Measurements from ENCODE around the gene HS3ST6. TPM values are rescaled to one million over a fixed set of nuclear protein-coding genes. Genes with fewer than 3 reads are reported as not detected.
"Not testable (repeated sequence)": the region's sequence is repeated elsewhere in the genome, so short reads cannot be mapped to it uniquely, and the experiment has no call there.

HS3ST6 gene
- total RNA-seq, 6 experiments from 2014 or later = not detected

DNA sequence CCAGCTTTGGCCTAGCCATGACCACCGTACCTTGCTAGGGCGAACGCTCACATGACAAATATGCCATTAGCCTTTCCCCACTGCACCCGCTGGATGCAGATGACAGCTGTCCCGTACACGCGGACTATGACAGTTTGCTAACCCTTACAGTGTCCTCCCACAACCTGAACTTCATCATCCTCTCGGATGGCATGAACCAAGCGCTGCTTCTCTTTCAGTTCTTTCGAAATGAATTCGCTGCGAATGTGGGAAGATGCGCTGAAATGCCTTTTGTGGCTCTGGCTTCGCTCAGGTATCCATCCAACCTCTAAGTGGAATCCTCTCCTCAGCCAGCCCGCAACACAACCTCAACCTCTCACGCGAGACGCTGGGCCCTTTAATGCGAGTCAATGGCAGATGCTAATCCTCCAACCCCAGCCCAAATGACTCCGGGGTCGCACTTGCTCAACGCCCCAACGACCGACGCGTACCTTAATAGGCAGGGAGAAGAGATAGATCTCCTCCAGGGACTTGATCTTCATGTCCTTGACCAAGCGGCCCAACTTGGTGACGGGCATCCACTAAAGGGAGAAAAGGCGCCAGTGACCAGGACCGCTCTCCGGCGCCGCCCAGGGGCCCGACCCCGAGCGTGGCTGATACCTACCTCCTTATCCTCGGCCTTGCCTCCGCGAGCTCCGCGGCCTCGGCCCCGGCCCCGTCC is 45.7 kb upstream of the HS3ST6 start:
- Mint-ChIP-seq H3K4me1 (ENCODE audit: low read depth) (peaks cover 37% of the 10 kb centered on the region), H3K36me3 (ENCODE audit: low read depth) (peaks cover 49% of the 10 kb centered on the region), H3K27ac (peak overlapping the region; percentile 95), H3K27me3 (ENCODE audit: insufficient read depth) (peaks cover 35% of the 10 kb centered on the region), H3K9me3 (peaks cover 31% of the 10 kb centered on the region), H3K4me3 (peak overlapping the region; percentile 98)
- TF ChIP-seq, protein P1, sequence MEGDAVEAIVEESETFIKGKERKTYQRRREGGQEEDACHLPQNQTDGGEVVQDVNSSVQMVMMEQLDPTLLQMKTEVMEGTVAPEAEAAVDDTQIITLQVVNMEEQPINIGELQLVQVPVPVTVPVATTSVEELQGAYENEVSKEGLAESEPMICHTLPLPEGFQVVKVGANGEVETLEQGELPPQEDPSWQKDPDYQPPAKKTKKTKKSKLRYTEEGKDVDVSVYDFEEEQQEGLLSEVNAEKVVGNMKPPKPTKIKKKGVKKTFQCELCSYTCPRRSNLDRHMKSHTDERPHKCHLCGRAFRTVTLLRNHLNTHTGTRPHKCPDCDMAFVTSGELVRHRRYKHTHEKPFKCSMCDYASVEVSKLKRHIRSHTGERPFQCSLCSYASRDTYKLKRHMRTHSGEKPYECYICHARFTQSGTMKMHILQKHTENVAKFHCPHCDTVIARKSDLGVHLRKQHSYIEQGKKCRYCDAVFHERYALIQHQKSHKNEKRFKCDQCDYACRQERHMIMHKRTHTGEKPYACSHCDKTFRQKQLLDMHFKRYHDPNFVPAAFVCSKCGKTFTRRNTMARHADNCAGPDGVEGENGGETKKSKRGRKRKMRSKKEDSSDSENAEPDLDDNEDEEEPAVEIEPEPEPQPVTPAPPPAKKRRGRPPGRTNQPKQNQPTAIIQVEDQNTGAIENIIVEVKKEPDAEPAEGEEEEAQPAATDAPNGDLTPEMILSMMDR (IDR thresholded peaks at IDR 0.05) = no peak
- DNase-seq = no peak

DNA sequence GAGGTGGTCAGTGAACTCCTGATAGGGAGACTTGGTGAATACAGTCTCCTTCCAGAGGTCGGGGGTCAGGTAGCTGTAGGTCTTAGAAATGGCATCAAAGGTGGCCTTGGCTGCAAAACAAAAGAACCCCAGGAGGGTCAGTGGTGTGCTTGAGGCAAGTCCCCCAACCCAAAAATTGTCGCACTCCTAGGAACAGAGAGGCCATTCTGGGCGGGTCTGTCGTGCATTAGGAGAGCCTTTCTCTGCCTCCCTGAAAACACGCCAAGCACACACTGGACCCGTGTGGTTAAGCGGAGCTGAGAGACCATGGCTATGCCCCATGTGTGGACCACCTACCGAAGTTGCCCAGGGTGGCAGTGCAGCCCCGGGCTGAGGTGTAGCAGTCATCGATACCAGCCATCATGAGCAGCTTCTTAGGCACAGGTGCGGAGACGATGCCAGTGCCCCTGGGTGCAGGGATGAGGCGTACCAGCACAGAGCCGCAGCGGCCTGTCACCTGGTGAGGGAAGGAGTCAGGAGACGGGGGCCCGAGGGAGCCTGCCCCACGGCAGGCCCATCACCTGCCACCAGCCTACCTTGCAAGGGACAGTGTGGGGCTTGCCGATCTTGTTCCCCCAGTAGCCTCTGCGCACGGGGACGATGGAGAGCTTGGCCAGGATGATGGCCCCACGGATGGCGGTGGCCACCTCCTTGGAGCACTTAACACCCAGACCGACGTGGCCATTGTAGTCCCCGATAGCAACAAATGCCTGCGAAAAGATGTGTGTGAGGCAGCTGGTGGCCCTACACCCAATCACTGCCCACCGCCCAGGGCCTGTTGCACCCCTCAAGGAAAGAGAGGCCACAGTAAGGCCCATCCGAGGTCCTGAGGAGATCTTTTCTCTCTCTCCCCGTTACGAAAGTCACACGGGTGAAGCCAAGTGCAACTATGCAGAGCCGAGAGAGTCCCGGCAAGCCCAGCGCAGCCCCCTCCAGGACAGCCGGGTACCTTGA is 44.2 kb upstream of the HS3ST6 start:
- Mint-ChIP-seq H3K36me3 (ENCODE audit: low read depth) (peaks cover 49% of the 10 kb centered on the region), H3K27ac (peak overlapping the region; percentile 95), H3K27me3 (ENCODE audit: insufficient read depth) (peaks cover 35% of the 10 kb centered on the region), H3K9me3 (peaks cover 31% of the 10 kb centered on the region), H3K4me3 (peak overlapping the region; percentile 98), H3K4me1 (ENCODE audit: low read depth) (peaks cover 37% of the 10 kb centered on the region)
- DNase-seq = not testable (repeated sequence)

DNA sequence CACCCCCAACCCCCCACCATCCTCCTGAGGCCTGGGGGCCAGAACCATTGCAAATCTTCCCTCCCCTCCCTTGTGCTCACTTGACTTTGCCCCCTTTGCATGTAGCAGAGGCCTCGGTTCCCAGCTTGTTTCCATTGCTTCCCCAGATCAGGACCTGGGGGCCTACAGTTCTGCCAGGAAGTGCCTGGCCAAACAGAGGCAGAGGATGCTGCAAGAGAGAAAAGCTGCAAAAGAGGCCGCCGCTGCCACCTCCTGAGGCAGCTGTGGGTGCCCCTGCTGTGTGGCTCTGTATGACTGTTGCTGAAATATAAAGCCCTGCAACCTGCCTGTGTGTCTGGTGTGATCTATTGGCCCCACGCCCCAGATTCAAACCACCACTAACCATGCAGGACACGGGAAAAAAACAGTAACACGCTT is 43.4 kb upstream of the HS3ST6 start:
- Mint-ChIP-seq H3K9me3 (peaks cover 31% of the 10 kb centered on the region), H3K27ac (peak overlapping the region; percentile 90), H3K4me3 (peak overlapping the region; percentile 98; the same call in 1 of the 2 replicates), H3K4me1 (ENCODE audit: low read depth) (peaks cover 37% of the 10 kb centered on the region), H3K36me3 (ENCODE audit: low read depth) (peaks cover 49% of the 10 kb centered on the region), H3K27me3 (ENCODE audit: insufficient read depth) (peaks cover 38% of the 10 kb centered on the region)
- no peak for DNase-seq
- TF ChIP-seq, protein P1 (IDR thresholded peaks at IDR 0.05) = no peak

DNA sequence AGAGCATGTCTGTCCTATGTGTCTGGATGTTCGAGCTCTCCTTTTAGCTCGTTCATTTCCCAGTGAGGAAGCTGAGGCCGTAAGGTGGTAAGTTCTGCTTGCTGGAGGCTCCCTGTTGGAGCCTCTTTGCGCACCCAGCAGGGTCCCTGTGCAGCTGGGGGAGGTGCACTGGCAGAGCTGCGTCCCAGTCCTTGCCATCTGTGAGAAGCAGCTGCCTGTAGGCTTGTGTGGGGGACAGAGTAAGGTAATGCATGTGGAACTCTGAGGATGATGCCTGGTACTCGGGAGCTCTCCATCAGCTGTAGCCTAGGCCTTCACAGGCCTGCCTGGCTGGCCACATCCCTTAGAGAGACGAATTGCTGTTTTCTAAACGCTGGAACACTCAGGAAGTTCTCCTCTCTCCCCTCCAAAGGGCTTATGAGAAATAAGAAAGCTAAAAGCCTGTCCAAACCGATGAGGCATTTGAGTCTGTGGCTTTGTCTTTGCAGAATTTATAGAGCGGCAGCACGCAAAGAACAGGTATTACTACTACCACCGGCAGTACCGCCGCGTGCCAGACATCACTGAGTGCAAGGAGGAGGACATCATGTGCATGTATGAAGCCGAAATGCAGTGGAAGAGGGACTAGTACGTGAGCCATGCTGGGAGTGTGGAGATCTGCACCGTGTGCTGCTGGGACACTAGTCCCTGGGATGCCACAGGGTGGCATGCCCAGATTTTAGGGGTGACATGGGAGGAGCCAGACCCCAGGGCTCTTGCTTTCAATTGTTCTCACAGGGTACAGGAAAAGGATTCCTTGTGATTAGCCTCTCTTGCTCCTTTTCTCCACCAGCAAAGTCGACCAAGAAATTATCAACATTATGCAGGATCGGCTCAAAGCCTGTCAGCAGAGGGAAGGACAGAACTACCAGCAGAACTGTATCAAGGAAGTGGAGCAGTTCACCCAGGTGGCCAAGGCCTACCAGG is 42.7 kb upstream of the HS3ST6 start:
- H3K9me3 Mint-ChIP-seq = peaks cover 31% of the 10 kb centered on the region
- TF ChIP-seq, protein P1 (IDR thresholded peaks at IDR 0.05) = no peak

DNA sequence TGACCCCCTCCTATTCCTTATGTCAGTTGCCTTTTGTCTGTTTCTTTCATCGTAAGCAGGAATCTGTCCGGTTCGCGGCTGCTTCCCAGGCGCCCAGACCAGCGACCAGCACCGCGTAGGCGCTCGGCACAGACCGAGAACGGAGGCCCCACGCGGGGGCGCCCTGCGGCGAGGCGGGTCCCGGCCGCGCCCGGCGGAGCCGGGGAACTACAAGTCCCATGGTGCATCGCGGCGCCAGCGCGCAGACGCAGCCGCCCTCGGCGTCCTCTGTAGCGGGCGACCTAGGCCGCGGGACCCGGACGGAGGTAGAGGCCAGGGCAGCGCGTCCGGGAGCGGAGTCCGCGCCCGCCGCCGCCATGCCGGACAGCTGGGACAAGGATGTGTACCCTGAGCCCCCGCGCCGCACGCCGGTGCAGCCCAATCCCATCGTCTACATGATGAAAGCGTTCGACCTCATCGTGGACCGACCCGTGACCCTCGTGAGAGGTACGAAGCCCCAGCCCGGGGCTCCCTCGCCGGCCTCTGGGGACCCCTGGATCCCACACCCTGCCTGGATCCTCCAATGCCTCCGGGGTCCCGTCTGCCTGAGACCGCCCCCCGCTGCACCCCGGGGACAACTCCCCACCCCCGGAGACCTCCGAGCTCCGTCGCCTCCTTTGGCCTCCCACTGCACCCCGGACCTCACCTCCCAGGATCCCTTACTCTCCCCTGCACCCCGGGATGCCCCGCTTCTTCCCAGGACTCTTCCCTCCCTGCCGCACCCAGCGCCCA is 41.2 kb upstream of the HS3ST6 start, which contains the start of gene NDUFB10:
Gene NDUFB10, plus strand, starts transcription at position 270 of the 771 bp plus-strand sequence. Its CDS starts 87 bp downstream, at position 357.
- Mint-ChIP-seq H3K4me3 (peak within 1 kb of the TSS; percentile 94), H3K27me3 (ENCODE audit: insufficient read depth) (peaks cover 47% of the 10 kb centered on the region), H3K36me3 (ENCODE audit: low read depth) (peaks cover 42% of the 10 kb centered on the region), H3K27ac (peak within 1 kb of the TSS; percentile 90), H3K4me1 (ENCODE audit: low read depth) (peaks cover 33% of the 10 kb centered on the region), H3K9me3 (peaks cover 28% of the 10 kb centered on the region)
- TF ChIP-seq, protein P1 (IDR thresholded peaks at IDR 0.05) = peak; percentile 84
- peak; percentile 87 for DNase-seq

More for the DNA sequence above, 42.7 kb upstream of the HS3ST6 start:
- peaks cover 49% of the 10 kb centered on the region for H3K36me3 Mint-ChIP-seq (ENCODE audit: low read depth)
- H3K4me1 Mint-ChIP-seq (ENCODE audit: low read depth) = peaks cover 37% of the 10 kb centered on the region
- H3K27ac Mint-ChIP-seq = peak overlapping the region; percentile 90
- DNase-seq = peak; percentile 42
- peaks cover 44% of the 10 kb centered on the region for H3K27me3 Mint-ChIP-seq (ENCODE audit: insufficient read depth)
- H3K4me3 Mint-ChIP-seq = peak overlapping the region; percentile 94

All from HFFc6 (cell line).